ENCODE data around the gene OR9Q1.
"Not testable (repeated sequence)": the region's sequence is repeated elsewhere in the genome, so short reads cannot be mapped to it uniquely, and the experiment has no call there.

The OR9Q1 gene, protein sequence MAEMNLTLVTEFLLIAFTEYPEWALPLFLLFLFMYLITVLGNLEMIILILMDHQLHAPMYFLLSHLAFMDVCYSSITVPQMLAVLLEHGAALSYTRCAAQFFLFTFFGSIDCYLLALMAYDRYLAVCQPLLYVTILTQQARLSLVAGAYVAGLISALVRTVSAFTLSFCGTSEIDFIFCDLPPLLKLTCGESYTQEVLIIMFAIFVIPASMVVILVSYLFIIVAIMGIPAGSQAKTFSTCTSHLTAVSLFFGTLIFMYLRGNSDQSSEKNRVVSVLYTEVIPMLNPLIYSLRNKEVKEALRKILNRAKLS

DNA sequence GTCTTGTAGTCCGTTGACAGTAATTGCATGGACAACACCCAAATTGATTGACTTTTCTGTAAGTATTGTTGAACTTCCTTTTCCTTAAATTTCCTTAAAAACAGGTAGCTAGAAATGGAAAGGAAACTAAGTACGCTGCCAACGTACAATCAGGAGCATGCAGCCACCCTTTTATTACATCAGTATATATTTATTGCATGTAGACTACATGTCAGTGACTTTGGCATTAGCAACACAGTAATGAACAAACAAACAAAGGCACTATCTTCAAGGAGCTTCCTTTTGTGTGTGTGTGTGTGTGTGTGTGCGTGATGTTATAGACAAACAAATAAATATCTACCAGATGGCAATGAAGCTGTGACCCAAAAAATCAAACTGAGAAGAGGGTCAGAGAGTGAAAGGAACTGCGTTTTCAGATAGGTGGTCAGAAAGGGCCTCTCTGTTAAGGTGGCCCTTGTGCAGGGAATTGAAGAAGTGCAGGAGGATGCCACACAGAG lies at the start of gene OR9Q1:
Gene OR9Q1 (plus strand): TSS at position 447 of the 497 bp plus-strand sequence. CDS start 155,564 bp downstream, outside the sequence.
- DNase-seq = no peak

- no peak for DNase-seq
Observed at GRCh38 chr11:57974132-57974531, 49.5 kb upstream of the OR9Q1 start.

DNA sequence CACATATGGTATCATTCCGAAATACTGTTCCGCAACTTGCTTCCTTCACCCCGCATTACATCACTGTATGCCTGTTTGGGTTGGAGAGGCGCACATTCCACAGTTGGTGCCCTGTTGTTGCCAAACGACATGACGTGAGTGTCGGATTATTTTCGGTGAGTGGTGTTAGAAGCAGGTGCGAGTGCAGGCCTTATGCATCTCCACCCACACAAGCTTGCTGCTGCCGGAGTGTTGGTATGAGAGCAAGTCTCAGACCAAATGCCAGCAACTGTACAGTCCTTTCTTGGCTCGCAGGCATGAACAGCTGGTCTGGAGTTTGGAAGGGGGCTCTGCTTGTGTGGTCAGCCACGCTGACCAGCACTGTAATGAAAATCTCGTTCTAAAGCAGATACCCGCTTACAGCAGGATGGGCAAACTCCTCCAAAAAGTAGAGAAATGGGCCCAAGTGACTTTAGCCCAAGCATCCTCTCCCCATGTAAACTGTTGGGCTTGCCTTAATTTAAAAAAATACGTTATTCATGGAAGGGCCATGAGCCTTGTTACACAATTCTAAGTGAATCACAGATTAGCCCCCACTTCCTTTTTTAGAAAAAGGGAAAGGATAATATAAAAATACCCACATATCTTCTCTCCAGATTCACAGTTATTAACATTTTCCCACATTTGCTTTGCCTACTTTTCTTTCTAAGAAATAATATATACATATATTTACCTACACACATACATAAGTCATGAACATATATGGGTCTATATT lies 48.7 kb upstream of the OR9Q1 start:
- no peak for DNase-seq

GRCh38 chr11:57977709-57978108 lies 46.0 kb upstream of the OR9Q1 start:
- DNase-seq = no peak

DNA sequence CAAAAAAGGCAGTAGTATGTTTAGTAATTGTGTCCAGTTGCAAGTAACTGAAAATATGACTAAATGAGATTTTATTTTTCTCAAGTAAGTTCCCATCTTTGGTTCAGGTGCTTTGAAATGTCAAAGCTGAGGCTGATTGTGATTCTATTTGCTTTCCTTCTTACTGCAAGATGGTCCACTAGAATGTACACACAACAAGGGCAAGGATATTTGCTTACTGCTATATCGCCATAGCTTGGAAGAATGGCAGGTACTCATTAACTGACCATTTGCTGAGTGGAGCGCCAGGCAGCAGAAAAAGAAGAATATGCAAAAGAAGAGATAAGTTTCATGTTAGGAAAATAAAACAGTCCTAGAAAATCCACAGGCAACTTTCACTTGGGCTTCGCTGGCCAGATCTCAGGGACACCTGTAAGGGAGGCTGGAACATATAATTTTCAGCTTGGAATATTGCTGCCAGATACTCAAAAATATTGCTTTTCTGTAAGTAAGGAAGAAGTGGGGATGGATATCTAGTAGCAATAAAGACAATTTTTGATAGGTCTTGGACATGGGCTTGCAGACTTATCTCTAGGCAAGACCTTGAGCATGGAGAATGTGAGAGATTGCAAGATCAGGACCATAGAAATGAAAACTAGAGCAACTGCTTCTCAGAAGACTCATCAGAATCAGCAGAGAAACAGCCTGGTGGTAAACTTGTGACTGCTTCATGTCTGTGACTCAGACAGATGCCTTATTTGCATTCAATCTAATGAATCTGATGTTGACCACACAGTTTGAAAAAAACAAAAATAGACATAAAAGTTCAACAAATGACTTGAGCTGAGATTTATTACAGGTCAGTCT lies 44.8 kb upstream of the OR9Q1 start:
- no peak for DNase-seq

DNA sequence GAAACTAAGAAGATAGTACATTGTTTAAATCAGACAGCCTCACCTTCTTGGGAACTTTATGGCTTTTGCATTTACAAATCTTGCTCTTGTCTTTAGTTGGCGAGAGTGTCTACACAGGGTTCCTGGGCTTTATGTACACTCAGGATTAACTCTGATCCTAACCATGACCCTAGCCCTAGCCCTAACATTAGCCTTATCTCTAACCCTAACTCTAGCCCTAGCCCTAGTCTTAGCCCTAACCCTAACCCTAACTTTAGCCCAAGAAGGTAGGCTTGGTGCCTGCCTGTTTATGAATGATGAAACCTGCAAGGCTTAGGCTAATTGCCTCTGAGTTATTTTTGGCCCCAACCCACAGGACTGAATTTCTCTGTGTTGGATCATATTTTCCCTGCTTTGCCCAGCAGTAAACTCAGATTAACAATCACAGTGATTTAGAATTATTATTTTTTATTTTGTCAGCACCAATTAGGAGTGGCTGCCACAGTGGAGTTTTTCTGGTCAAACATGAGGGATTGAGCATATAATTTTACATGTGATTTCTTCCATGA lies 44.1 kb upstream of the OR9Q1 start:
- no peak for DNase-seq

- no peak for DNase-seq
Observed at GRCh38 chr11:57980201-57980600, 43.5 kb upstream of the OR9Q1 start.

DNA sequence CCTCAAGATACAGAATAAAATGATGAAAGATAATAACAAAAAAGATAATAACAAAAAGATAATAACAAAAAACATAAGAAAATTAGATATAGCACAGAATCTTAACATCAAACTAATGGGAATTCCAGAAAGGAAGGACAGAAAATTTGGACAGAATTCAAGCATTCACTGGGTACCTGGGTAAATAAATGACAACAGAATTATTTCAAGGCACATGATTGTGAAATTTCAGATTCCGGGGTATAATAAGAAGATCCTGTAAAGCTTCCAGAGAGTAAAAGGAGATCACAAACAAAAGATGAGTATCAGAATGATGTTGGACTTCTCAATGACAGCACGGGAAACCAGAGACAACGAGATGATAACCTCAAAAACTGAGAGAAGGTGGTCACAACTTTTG lies 42.1 kb upstream of the OR9Q1 start:
- DNase-seq = no peak

DNA sequence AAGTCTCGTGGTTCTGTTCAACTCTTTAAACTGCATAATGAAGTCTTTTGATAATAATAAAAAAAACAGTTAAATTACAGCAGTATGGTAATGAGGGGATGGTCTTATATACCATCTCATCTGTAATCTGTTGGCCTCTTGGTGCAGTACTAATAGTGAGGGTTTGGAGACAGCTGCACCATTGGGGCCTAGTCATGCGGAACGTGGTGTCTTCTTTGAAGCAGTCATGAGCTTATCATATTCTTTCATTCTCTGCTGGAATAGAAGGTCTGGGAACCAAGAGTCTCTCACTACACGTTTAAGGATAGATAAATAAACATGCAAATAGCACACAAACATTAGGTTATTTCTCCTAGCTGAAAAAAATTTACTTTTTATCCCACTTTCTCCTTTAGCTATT lies 40.9 kb upstream of the OR9Q1 start:
- no peak for DNase-seq

DNA sequence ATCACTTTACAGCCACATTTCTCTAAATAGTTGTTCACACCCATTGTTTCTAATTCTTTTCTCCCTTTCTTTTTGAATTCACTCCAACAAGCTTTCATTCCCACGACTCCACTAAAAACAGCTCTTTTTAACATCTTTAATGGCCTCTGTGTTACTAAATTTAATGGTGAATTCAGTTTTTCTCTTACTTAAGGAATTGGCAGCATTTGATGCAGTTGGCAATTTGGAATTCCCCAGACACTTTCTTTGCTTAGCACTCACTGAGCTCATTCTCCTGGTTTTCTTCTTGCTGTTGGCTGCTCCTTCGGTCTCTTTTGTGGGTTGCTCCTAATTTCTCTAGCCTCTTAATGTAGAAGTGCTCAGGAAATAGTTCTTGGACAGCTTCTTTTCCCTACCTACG lies 40.5 kb upstream of the OR9Q1 start:
- DNase-seq = no peak

DNA sequence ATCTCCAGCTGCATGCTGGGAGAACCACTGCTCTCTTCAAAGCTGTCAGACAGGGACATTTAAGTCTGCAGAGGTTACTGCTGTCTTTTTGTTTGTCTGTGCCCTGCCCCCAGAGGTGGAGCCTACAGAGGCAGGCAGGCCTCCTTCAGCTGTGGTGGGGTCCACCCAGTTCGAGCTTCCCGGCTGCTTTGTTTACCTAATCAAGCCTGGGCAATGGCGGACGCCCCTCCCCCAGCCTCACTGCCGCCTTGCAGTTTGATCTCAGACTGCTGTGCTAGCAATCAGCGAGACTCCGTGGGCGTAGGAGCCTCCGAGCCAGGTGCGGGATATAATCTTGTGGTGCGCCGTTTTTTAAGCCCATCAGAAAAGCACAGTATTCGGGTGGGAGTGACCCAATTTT lies 24.2 kb upstream of the OR9Q1 start:
- DNase-seq = not testable (repeated sequence)

GRCh38 chr11:58000021-58000420 lies 23.7 kb upstream of the OR9Q1 start:
- DNase-seq = not testable (repeated sequence)

GRCh38 chr11:58000699-58001098 lies 23.0 kb upstream of the OR9Q1 start:
- DNase-seq = no peak

DNA sequence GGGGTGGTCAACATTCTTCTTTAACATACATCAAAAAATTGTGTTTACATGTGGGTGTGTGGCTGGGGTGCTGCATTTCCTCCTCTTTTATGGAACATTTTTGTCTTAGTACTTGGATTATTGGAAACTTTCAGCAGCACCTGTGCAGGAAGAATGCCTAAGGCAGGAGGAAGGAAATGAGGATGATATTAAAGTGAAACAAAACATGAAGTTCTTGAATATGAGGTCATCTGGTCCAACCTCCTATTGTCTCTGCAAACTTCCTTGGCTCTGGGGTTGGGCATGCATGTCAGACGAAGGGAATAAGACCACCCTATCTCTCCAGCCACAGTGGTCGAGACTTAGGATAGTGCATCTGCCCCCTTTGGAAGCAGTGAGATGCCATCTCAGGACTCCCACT lies 20.6 kb upstream of the OR9Q1 start:
- no peak for DNase-seq

DNA sequence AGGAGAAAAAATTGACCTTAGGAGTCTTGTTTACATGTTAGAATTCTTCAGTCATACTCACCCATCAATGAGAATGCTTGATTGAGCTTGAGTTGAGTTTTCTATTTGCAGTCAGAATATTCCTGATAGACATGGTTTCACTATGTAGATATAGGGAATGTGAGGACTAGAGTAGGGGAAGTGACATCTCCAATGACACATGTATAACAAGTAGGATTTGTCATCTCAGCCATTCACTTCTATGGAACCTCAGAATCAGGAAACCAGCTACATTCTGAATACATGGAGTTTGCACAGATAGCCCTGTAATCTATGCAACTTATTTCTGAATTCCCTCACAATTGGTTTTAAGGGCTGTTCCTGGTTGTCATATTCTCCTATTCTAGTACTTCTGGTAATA lies 20.1 kb upstream of the OR9Q1 start:
- DNase-seq = no peak

DNA sequence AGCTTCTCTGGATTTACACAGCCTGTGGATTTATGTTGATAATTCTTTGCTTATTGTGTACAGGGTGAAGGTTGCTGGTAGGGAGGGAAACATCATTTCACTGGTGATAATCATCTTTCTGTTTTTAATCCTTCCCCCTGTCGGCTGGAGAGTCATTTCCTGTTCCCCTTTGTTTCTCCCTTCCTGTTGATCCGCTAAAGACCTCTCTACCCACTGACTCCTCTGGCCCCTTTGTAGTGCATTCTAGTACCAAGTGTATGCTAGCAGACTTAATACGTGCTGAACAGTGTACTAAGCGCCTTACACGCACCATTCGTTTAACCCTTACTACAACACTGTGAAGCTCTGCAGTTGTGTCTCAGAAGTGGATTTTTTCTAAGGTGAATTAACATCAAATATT lies 19.0 kb upstream of the OR9Q1 start:
- DNase-seq = no peak

DNA sequence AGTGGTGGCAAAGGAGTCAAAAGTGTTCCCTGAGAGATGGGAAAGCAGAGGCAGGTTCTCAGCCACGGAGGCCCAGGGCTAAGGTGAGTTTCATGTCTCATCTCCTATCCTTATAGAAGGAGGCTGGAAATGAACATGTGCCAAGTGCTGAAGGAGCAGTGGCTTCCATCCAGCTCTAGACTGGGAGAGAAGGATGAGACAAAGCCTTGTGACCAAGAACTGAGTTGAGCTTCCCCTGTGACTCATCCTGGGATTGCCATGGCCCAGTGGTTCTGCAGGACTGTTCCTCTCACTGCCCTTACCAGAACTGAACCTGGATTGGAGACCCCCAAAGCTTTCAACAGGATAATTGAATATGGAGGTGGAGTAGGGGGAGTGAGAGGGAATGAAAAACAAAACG lies 16.7 kb upstream of the OR9Q1 start:
- no peak for DNase-seq

- DNase-seq = no peak
Observed at GRCh38 chr11:58011771-58012170, 11.9 kb upstream of the OR9Q1 start.

DNA sequence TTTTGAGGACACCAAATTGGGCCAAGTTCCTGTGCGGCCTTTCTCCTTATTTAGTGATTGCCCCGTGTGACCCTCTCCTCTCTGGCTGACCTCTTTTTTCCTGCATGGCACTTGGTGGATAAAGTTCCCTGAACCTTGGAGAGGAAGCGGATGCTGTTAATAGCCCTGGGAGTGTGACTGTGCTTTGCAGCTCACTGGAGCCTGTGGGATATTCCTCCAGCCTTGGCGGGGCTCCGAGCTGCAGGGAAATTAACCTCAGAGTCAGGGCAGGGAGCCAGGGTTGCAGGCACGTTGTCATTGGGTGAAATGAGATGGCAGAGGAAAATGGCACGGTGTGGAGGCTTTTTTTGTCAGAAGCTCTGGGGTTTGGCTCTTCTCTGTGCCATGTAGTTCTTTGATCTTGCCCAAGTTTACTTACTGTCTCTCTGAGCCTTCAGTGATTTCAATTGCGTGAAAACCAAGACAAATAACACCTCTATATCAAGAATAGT lies 965 bp downstream of the OR9Q1 start:
- DNase-seq = no peak

GRCh38 chr11:58027341-58027740 lies 3.7 kb downstream of the OR9Q1 start:
- no peak for DNase-seq

- no peak for DNase-seq
Observed at GRCh38 chr11:58028687-58029411, 5.2 kb downstream of the OR9Q1 start.

GRCh38 chr11:58030653-58031052 lies 7.0 kb downstream of the OR9Q1 start, which contains the start of gene OR6Q1:
Gene OR6Q1, plus strand, starts transcription at chr11:58030953. Its CDS starts 0 bp downstream, at chr11:58030953.
- DNase-seq = no peak

Measured in stimulated activated CD4-positive, alpha-beta T cell treated with anti-CD3 and anti-CD28 coated beads, Interleukin-12 subunit alpha, Interleukin-12 subunit beta, amount 100 ng/mL, for 4 hours (primary cell).